ENCODE data around the gene HSD17B3. TPM values are rescaled to one million over a fixed set of nuclear protein-coding genes. Genes with fewer than 3 reads are reported as not detected.
A peak's percentile ranks its signal among the peaks of the same experiment; 100 is the strongest.

Gene HSD17B3
- total and polyA plus RNA-seq, 2 of the 13 experiments (the other 11 are each of a cell fraction or from before 2014, with no cell fraction given) = 0.12 TPM; not detected in 1

GRCh38 chr9:96274939-96275338 is 27.0 kb downstream of the HSD17B3 start:
- intact Hi-C loops (cut with micrococcal nuclease; ENCODE audit: unreplicated experiment) (no loop called here), in situ Hi-C loops (cut with HindIII; ENCODE audit: extremely low pct_ligation_motif_present, low pct_unique_long_range_greater_than_20kb) (no loop called here)
- Histone ChIP-seq H4K20me1 (ENCODE audit: insufficient read depth, low read length) (no peaks in the 10 kb centered on the region), H3K9me3 (ENCODE audit: low read length) (peaks cover 20% of the 10 kb centered on the region), H3K27ac (ENCODE audit: extremely low read length, insufficient read depth, low read length) (no peak overlapping the region), H2AFZ (ENCODE audit: low read length) (no peak overlapping the region), H3K4me1 (ENCODE audit: insufficient read depth, low read length) (no peaks in the 10 kb centered on the region), H3K4me2 (ENCODE audit: low read depth, low read length) (no peak overlapping the region), H3K36me3 (replicated peaks in 1 of 2; ENCODE audit: control insufficient read depth in 1 of 2, insufficient read depth in 2 of 2, low read length in 2 of 2) (no peaks in the 10 kb centered on the region), H3K9ac (ENCODE audit: insufficient read depth, low read depth, low read length) (no peak overlapping the region), H3K4me3 (replicated peaks in 1 of 3; ENCODE audit: insufficient read depth in 1 of 3, low read depth in 2 of 3, low read length in 3 of 3) (no peak overlapping the region), H3K79me2 (ENCODE audit: insufficient read depth, low read length) (no peaks in the 10 kb centered on the region), H3K27me3 (ENCODE audit: control insufficient read depth in 1 of 2, insufficient read depth in 2 of 2, low read length in 2 of 2) (no peaks in the 10 kb centered on the region)
- DNase-seq (ENCODE audit: low spot score) (no peak), ATAC-seq (no peak), FAIRE-seq (no peak)
- no TSS peak for BruUV-seq (replicated peaks)
- POLR2A ChIA-PET = no interaction called here
- CTCF ChIA-PET (ENCODE audit: low intra/inter-chr PET ratio, low total read pairs) = no interaction called here
- TF ChIP-seq POGZ (CRISPR knock-in tag; IDR thresholded peaks at IDR 0.05) (no peak), ZNF556 (CRISPR knock-in tag; IDR thresholded peaks at IDR 0.05; ENCODE audit: borderline replicate concordance) (no peak), GABPA (IDR thresholded peaks at IDR 0.05; ENCODE audit: low read depth, low read length) (no peak), GABPA (CRISPR knock-in tag; IDR thresholded peaks at IDR 0.05; ENCODE audit: low read depth) (no peak), AHR (CRISPR knock-in tag; IDR thresholded peaks at IDR 0.05) (no peak), NR2F6 (IDR thresholded peaks at IDR 0.05) (no peak), NR2F6 (CRISPR knock-in tag; IDR thresholded peaks at IDR 0.05) (no peak)
- TF ChIP-seq, protein P1, sequence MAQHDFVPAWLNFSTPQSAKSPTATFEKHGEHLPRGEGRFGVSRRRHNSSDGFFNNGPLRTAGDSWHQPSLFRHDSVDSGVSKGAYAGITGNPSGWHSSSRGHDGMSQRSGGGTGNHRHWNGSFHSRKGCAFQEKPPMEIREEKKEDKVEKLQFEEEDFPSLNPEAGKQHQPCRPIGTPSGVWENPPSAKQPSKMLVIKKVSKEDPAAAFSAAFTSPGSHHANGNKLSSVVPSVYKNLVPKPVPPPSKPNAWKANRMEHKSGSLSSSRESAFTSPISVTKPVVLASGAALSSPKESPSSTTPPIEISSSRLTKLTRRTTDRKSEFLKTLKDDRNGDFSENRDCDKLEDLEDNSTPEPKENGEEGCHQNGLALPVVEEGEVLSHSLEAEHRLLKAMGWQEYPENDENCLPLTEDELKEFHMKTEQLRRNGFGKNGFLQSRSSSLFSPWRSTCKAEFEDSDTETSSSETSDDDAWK (CRISPR knock-in tag; IDR thresholded peaks at IDR 0.05) = no peak
- WGBS (ENCODE audit: low lambda C conversion rate) = 17% methylated on average over 2 of the region's 2 CpGs

GRCh38 chr9:96270236-96270744 is 31.7 kb downstream of the HSD17B3 start:
- in situ Hi-C loops (cut with HindIII; ENCODE audit: extremely low pct_ligation_motif_present, low pct_unique_long_range_greater_than_20kb) = no loop called here
- peak in 1 of 2 experiments; percentile 36; a peak in 2 of 4 replicates for TF ChIP-seq MAFK (conservative IDR thresholded peaks at IDR 0.05 in 1 of 2, IDR thresholded peaks at IDR 0.05 in 1 of 2; ENCODE audit: low read length in 2 of 2)
- peak; percentile 48; the same call in 1 of the 2 replicates for TF ChIP-seq MAFF (IDR thresholded peaks at IDR 0.05; ENCODE audit: low read depth, low read length)
- no peak for TF ChIP-seq ZNF44 (CRISPR knock-in tag; IDR thresholded peaks at IDR 0.05)
- no peak for TF ChIP-seq ARNT2 (CRISPR knock-in tag; IDR thresholded peaks at IDR 0.05; ENCODE audit: low read depth)
- no peak for TF ChIP-seq CCDC6 (CRISPR knock-in tag; IDR thresholded peaks at IDR 0.05)
- H3K4me3 ChIP-seq (replicated peaks in 1 of 3; ENCODE audit: insufficient read depth in 1 of 3, low read depth in 2 of 3, low read length in 3 of 3) = no peak overlapping the region

More at GRCh38 chr9:96270236-96270744, 31.7 kb downstream of the HSD17B3 start:
- POLR2A ChIA-PET = no interaction called here
- FAIRE-seq (no peak), DNase-seq (ENCODE audit: low spot score) (no peak), ATAC-seq (no peak)
- CTCF ChIA-PET (ENCODE audit: low intra/inter-chr PET ratio, low total read pairs) = no interaction called here
- H3K79me2 ChIP-seq (ENCODE audit: insufficient read depth, low read length) = no peaks in the 10 kb centered on the region
- H2AFZ ChIP-seq (ENCODE audit: low read length) = no peak overlapping the region
- intact Hi-C loops (cut with micrococcal nuclease; ENCODE audit: unreplicated experiment) = no loop called here
- WGBS (ENCODE audit: low lambda C conversion rate) = 67% methylated on average over 1 of the region's 1 CpG
- H3K27ac ChIP-seq (ENCODE audit: extremely low read length, insufficient read depth, low read length) = no peak overlapping the region
- no TSS peak for BruUV-seq (replicated peaks)
- H3K4me2 ChIP-seq (ENCODE audit: low read depth, low read length) = no peak overlapping the region
- H4K20me1 ChIP-seq (ENCODE audit: insufficient read depth, low read length) = no peaks in the 10 kb centered on the region
- no peaks in the 10 kb centered on the region for H3K27me3 ChIP-seq (ENCODE audit: control insufficient read depth in 1 of 2, insufficient read depth in 2 of 2, low read length in 2 of 2)
- peaks cover 16% of the 10 kb centered on the region for H3K9me3 ChIP-seq (ENCODE audit: low read length)
- H3K9ac ChIP-seq (ENCODE audit: insufficient read depth, low read depth, low read length) = no peak overlapping the region
- H3K36me3 ChIP-seq (replicated peaks in 1 of 2; ENCODE audit: control insufficient read depth in 1 of 2, insufficient read depth in 2 of 2, low read length in 2 of 2) = no peaks in the 10 kb centered on the region
- H3K4me1 ChIP-seq (ENCODE audit: insufficient read depth, low read length) = no peaks in the 10 kb centered on the region

Data from HepG2 (cell line).